HepG2 (cell line): ENCODE results near the gene SERTAD1. TPM values are rescaled to one million over a fixed set of nuclear protein-coding genes. Genes with fewer than 3 reads are reported as not detected.

Experiments used
- AGO2 ChIP-seq: fragments of 200-400 bp; formaldehyde crosslinking; optimal IDR thresholded peaks from 2 replicates; pipeline ENCODE3; 2017; ENCODE audit warnings: mild to moderate bottlenecking, low read depth, low read length, moderate library complexity
- CREB1 ChIP-seq, 2 experiments: fragments of 450-650 bp in 1 of 2; IDR thresholded peaks; 2 replicates each; pipeline ENCODE4 v1.6.1; 2016 to 2017; ENCODE audit warnings: control low read depth in 1 of 2, mild to moderate bottlenecking in 1 of 2, missing compliant biosample characterization in 1 of 2, missing genetic modification characterization in 1 of 2
- CREBL2 ChIP-seq: sonication (generic); formaldehyde crosslinking; IDR thresholded peaks from 2 replicates; pipeline ENCODE4 v1.8.1; 2023; ENCODE audit warnings: missing genetic modification reagents, mild to moderate bottlenecking, borderline replicate concordance
- ETV5 ChIP-seq: IDR thresholded peaks from 2 replicates; pipeline ENCODE4 v1.6.1; 2018; ENCODE audit warnings: missing biosample characterization, missing genetic modification reagents, inconsistent platforms, borderline replicate concordance
- HDAC6 ChIP-seq: fragments of 200-600 bp; sonication (generic); IDR thresholded peaks from 2 replicates; pipeline ENCODE4 v1.7.0; 2017; ENCODE audit warnings: mild to moderate bottlenecking, antibody characterized with exemption, low read length, low read depth
- NBN ChIP-seq: fragments of 450-650 bp; conservative IDR thresholded peaks from 2 replicates; pipeline ENCODE4 v1.6.1; 2017
- NFATC3 ChIP-seq: sonication (generic); formaldehyde crosslinking; IDR thresholded peaks from 2 replicates; pipeline ENCODE4 v1.5.1; 2020; ENCODE audit warnings: mild to moderate bottlenecking, missing genetic modification reagents
- PAF1 ChIP-seq: IDR thresholded peaks from 2 replicates; pipeline ENCODE4 v1.6.1; 2016; ENCODE audit warnings: missing genetic modification reagents, missing compliant biosample characterization
- PTBP1 ChIP-seq: fragments of 200-400 bp; formaldehyde crosslinking; IDR thresholded peaks from 2 replicates; pipeline ENCODE4 v1.6.1; 2018; ENCODE audit warnings: low read length, low read depth; ENCODE audit not compliant: poor library complexity, severe bottlenecking
- SSRP1 ChIP-seq: IDR thresholded peaks from 2 replicates; pipeline ENCODE4 v1.6.1; 2016; ENCODE audit warnings: control low read depth
- UBTF ChIP-seq: sonication (generic); formaldehyde crosslinking; IDR thresholded peaks from 2 replicates; pipeline ENCODE4 v1.4.0; 2020; ENCODE audit warnings: mild to moderate bottlenecking, missing genetic modification reagents
- ZBTB1 ChIP-seq: sonication (generic); formaldehyde crosslinking; IDR thresholded peaks from 2 replicates; pipeline ENCODE4 v1.4.0; 2020; ENCODE audit warnings: missing genetic modification reagents, borderline replicate concordance
- ZNF251 ChIP-seq: sonication (generic); formaldehyde crosslinking; IDR thresholded peaks from 2 replicates; pipeline ENCODE4 v1.9.0; 2021; ENCODE audit warnings: mild to moderate bottlenecking, missing genetic modification reagents
- ZNF546 ChIP-seq: sonication (generic); formaldehyde crosslinking; conservative IDR thresholded peaks from 2 replicates; pipeline ENCODE4 v1.8.1; 2023; ENCODE audit warnings: mild to moderate bottlenecking, missing genetic modification reagents
- ZNF569 ChIP-seq: sonication (generic); formaldehyde crosslinking; IDR thresholded peaks from 2 replicates; pipeline ENCODE4 v1.5.0; 2020; ENCODE audit warnings: mild to moderate bottlenecking, missing genetic modification reagents, moderate library complexity, borderline replicate concordance
- ZNF572 ChIP-seq: sonication (generic); formaldehyde crosslinking; IDR thresholded peaks from 2 replicates; pipeline ENCODE4 v1.5.1; 2020; ENCODE audit warnings: mild to moderate bottlenecking, missing genetic modification reagents
- ZNF605 ChIP-seq: sonication (generic); formaldehyde crosslinking; IDR thresholded peaks from 2 replicates; pipeline ENCODE4 v1.8.0; 2022; ENCODE audit warnings: mild to moderate bottlenecking, missing genetic modification reagents
- ZNF670 ChIP-seq: sonication (generic); formaldehyde crosslinking; IDR thresholded peaks from 2 replicates; pipeline ENCODE4 v1.8.0; 2022; ENCODE audit warnings: mild to moderate bottlenecking, missing genetic modification reagents, borderline replicate concordance
- ZNF777 ChIP-seq: sonication (generic); formaldehyde crosslinking; IDR thresholded peaks from 2 replicates; pipeline ENCODE4 v1.4.0; 2020; ENCODE audit warnings: missing genetic modification reagents
- polyA plus RNA-seq, 8 experiments: library from polyadenylated mRNA; depleted of rRNA in 3 of 8; stranded (reverse) in 7 of 8; unstranded in 1 of 8; fragments of >200 nt; fragmentation: Illumina TruSeq in 4 of 8; extraction: Trizol in 4 of 8; gene quantifications; 2 replicates each; pipeline versions ENCODE4 v1.2.1 to v1.2.3, GENCODE V29; 2011 to 2016; ENCODE audit warnings: low read depth in 4 of 8, missing spikeins in 1 of 8, mixed read lengths in 1 of 8; ENCODE audit not compliant: insufficient read depth in 1 of 8
- total RNA-seq, 5 experiments: library from RNA; depleted of rRNA; stranded (reverse); fragments of >200 nt; fragmentation: Illumina TruSeq; extraction: Trizol; gene quantifications; 2 replicates each; pipeline ENCODE4 v1.2.3, GENCODE V29; 2016; ENCODE audit warnings: low read depth in 1 of 5
- TF ChIP-seq, protein P1 (sequence below): sonication (generic); formaldehyde crosslinking; IDR thresholded peaks from 2 replicates; pipeline ENCODE4 v1.5.0; 2020; ENCODE audit warnings: mild to moderate bottlenecking, low read depth, missing genetic modification reagents, borderline replicate concordance
- TF ChIP-seq, protein P2 (sequence below): sonication (generic); formaldehyde crosslinking; IDR thresholded peaks from 2 replicates; pipeline ENCODE4 v1.5.0; 2020; ENCODE audit warnings: mild to moderate bottlenecking, missing genetic modification reagents
- TF ChIP-seq, protein P3 (sequence below): sonication (generic); formaldehyde crosslinking; IDR thresholded peaks from 2 replicates; pipeline ENCODE4 v1.4.0; 2020; ENCODE audit warnings: missing genetic modification reagents

Gene SERTAD1
- total and polyA plus RNA-seq, 2 of the 13 experiments (the other 11 are each of a cell fraction or from before 2014, with no cell fraction given), result 4.3 to 4.5 TPM

- TF ChIP-seq ZBTB1 (CRISPR knock-in tag) (no peak), HDAC6 (no peak), ZNF572 (CRISPR knock-in tag) (no peak), ZNF777 (peak; percentile 94), CREBL2 (peak; percentile 53; the same call in 1 of the 2 replicates), PTBP1 (no peak), ETV5 (CRISPR knock-in tag) (peak; percentile 62; the same call in 1 of the 2 replicates), NBN (no peak), ZNF670 (CRISPR knock-in tag) (peak; percentile 89), ZNF251 (CRISPR knock-in tag) (no peak), NFATC3 (CRISPR knock-in tag) (no peak; the same call in 1 of the 2 replicates), SSRP1 (CRISPR knock-in tag) (no peak), UBTF (peak; percentile 97), AGO2 (peak; percentile 89), CREB1 (IDR thresholded peaks at IDR 0.05) (peak; percentile 22; the same call in 1 of the 2 replicates), CREB1 (CRISPR knock-in tag; IDR thresholded peaks at IDR 0.05) (no peak), ZNF546 (CRISPR knock-in tag) (peak; percentile 53; the same call in 1 of the 2 replicates), PAF1 (no peak), ZNF569 (CRISPR knock-in tag) (no peak), ZNF605 (CRISPR knock-in tag) (peak; percentile 94)
- TF ChIP-seq, protein P1, sequence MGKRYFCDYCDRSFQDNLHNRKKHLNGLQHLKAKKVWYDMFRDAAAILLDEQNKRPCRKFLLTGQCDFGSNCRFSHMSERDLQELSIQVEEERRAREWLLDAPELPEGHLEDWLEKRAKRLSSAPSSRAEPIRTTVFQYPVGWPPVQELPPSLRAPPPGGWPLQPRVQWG (CRISPR knock-in tag), result no peak
- TF ChIP-seq, protein P2, sequence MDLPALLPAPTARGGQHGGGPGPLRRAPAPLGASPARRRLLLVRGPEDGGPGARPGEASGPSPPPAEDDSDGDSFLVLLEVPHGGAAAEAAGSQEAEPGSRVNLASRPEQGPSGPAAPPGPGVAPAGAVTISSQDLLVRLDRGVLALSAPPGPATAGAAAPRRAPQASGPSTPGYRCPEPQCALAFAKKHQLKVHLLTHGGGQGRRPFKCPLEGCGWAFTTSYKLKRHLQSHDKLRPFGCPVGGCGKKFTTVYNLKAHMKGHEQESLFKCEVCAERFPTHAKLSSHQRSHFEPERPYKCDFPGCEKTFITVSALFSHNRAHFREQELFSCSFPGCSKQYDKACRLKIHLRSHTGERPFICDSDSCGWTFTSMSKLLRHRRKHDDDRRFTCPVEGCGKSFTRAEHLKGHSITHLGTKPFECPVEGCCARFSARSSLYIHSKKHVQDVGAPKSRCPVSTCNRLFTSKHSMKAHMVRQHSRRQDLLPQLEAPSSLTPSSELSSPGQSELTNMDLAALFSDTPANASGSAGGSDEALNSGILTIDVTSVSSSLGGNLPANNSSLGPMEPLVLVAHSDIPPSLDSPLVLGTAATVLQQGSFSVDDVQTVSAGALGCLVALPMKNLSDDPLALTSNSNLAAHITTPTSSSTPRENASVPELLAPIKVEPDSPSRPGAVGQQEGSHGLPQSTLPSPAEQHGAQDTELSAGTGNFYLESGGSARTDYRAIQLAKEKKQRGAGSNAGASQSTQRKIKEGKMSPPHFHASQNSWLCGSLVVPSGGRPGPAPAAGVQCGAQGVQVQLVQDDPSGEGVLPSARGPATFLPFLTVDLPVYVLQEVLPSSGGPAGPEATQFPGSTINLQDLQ (CRISPR knock-in tag), result 0 out of 2 replicates have a peak, but pooled peaks have one; percentile 10
- TF ChIP-seq, protein P3, sequence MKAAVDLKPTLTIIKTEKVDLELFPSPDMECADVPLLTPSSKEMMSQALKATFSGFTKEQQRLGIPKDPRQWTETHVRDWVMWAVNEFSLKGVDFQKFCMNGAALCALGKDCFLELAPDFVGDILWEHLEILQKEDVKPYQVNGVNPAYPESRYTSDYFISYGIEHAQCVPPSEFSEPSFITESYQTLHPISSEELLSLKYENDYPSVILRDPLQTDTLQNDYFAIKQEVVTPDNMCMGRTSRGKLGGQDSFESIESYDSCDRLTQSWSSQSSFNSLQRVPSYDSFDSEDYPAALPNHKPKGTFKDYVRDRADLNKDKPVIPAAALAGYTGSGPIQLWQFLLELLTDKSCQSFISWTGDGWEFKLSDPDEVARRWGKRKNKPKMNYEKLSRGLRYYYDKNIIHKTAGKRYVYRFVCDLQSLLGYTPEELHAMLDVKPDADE (CRISPR knock-in tag), result peak; percentile 61; the same call in 1 of the 2 replicates
These were observed 4.7 kb downstream of the SERTAD1 start (continued) for GRCh38 chr19:40420766-40421765.
